Brain microvascular endothelial cell (primary cell): ENCODE results near the gene LRP1B.

Experiments
- DNase-seq: peaks from one replicate; pipeline ENCODE4 v3.0.0-alpha.2; 2020
- H3K27ac ChIP-seq: fragments of 250-450 bp; sonication (Bioruptor Pico); 2 replicates; pipeline ENCODE4 v1.5.1; 2020; ENCODE audit warnings: mild to moderate bottlenecking, moderate library complexity
- H3K27me3 ChIP-seq: fragments of 250-450 bp; sonication (Bioruptor Pico); replicated peaks from 2 replicates; pipeline ENCODE4 v1.5.1; 2020; ENCODE audit warnings: mild to moderate bottlenecking
- H3K36me3 ChIP-seq: fragments of 250-450 bp; sonication (Bioruptor Pico); replicated peaks from 2 replicates; pipeline ENCODE4 v1.5.1; 2020; ENCODE audit warnings: mild to moderate bottlenecking
- H3K4me3 ChIP-seq: 2 replicates; pipeline ENCODE4 v1.5.1; 2011; ENCODE audit warnings: low read depth, mild to moderate bottlenecking, control low read depth, low read length, moderate library complexity
- in situ Hi-C: cut with HindIII; loops from 2 replicates; pipeline ENCODE4 v1.10.0; 2017; ENCODE audit warnings: low sequenced_read_pairs, low pct_ligation_motif_present
- TF ChIP-seq, protein P1 (sequence below): IDR thresholded peaks from 2 replicates; pipeline ENCODE4 v1.5.1; 2011; ENCODE audit warnings: low read depth, mild to moderate bottlenecking, moderate library complexity, low read length, control low read depth, inconsistent platforms; ENCODE audit errors: missing control alignments

The LRP1B gene

DNA sequence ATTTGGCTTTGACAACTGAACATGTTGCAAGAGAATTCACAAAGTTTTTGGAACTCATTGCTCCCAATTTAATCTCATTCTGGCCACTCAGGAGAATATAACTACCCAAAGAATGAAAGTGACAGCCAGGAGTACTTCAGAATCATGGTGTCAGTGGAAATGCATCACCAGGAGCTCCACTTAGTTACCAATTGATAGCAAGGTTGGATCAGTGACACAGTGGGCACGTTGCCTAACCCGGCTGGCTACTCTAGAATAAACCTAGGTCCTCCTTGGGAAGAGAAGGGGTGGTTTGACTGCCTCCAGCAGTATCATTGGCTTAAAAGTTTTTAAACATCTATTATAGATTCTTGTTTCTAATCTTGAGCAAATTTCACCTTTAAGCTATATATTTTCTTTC lies 40.0 kb upstream of the LRP1B start:
- Histone ChIP-seq H3K36me3 (no peaks in the 10 kb centered on the region), H3K4me3 (no peak overlapping the region), H3K27me3 (no peaks in the 10 kb centered on the region), H3K27ac (no peak overlapping the region)
- TF ChIP-seq, protein P1, sequence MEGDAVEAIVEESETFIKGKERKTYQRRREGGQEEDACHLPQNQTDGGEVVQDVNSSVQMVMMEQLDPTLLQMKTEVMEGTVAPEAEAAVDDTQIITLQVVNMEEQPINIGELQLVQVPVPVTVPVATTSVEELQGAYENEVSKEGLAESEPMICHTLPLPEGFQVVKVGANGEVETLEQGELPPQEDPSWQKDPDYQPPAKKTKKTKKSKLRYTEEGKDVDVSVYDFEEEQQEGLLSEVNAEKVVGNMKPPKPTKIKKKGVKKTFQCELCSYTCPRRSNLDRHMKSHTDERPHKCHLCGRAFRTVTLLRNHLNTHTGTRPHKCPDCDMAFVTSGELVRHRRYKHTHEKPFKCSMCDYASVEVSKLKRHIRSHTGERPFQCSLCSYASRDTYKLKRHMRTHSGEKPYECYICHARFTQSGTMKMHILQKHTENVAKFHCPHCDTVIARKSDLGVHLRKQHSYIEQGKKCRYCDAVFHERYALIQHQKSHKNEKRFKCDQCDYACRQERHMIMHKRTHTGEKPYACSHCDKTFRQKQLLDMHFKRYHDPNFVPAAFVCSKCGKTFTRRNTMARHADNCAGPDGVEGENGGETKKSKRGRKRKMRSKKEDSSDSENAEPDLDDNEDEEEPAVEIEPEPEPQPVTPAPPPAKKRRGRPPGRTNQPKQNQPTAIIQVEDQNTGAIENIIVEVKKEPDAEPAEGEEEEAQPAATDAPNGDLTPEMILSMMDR: no peak
- no peak for DNase-seq
- in situ Hi-C loops: no loop called here

GRCh38 chr2:142165790-142166189 lies 35.0 kb upstream of the LRP1B start:
- Histone ChIP-seq H3K27me3 (no peaks in the 10 kb centered on the region), H3K27ac (no peak overlapping the region), H3K4me3 (no peak overlapping the region), H3K36me3 (no peaks in the 10 kb centered on the region)
- in situ Hi-C loops: no loop called here
- peak; percentile 88 for DNase-seq
- TF ChIP-seq, protein P1: peak; percentile 76

DNA sequence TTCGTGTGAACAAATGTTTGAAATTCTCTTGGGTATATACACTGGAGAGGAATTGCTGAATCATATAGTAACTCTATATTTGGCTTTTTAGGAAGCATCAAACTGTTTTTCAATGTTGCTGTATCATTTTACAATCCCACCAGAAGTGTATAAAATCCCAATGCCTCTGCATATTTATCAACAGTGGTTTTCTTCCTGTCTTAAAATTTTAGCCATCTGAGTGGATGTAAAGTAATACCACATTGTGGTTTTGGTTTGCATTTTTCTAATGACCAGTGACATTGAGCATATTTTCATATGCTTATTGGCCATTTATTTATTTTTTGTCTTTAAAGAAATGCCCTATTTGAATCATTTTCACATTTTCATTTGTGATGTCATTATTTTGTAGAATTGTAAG lies 22.8 kb upstream of the LRP1B start:
- DNase-seq: no peak
- in situ Hi-C loops: no loop called here
- Histone ChIP-seq H3K27ac (no peak overlapping the region), H3K4me3 (no peak overlapping the region), H3K27me3 (no peaks in the 10 kb centered on the region), H3K36me3 (no peaks in the 10 kb centered on the region)
- TF ChIP-seq, protein P1: no peak

DNA sequence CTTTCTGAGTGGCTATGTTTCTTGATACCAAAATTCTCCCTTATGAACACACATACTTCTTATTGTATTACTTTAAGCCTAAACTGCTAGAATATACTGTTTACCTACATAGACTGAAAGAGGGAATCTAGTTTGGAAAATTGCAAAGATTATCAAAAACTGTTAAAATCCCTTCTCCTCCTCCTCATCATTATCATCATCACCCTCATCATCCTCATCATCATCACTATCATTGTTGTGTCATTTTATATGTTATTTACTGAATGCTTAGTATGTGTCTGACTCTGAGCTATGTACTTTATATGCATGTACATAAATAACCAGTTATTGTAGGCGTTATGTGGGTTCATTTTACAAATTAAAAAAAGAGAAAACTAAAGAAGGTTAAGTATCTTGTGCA lies 19.6 kb upstream of the LRP1B start:
- H3K27ac ChIP-seq: no peak overlapping the region
- DNase-seq: no peak
- in situ Hi-C loops: no loop called here
- no peak overlapping the region for H3K4me3 ChIP-seq
- no peaks in the 10 kb centered on the region for H3K27me3 ChIP-seq
- TF ChIP-seq, protein P1: no peak
- no peaks in the 10 kb centered on the region for H3K36me3 ChIP-seq

DNA sequence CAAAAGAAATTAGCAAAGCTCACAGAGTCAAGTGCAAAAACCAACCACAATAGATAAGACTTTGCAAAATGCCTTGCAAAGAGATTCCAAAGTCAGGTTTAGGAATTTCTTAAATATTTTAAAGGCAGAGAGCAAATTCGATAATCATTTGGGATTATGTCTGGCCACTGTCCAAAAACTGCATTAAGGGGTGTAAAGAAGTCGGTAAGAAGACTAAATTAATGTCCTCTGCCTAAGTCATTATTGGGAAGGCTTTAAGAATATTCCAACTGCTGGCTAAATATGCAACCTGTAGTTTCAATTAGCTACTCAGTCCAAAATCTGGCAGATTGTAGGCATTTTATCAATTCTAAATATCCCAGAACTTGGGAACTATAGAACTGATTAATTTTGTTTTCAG lies 13.7 kb upstream of the LRP1B start:
- in situ Hi-C loops: no loop called here
- TF ChIP-seq, protein P1: no peak
- no peaks in the 10 kb centered on the region for H3K27me3 ChIP-seq
- no peak overlapping the region for H3K27ac ChIP-seq
- no peak overlapping the region for H3K4me3 ChIP-seq
- H3K36me3 ChIP-seq: no peaks in the 10 kb centered on the region
- DNase-seq: no peak

DNA sequence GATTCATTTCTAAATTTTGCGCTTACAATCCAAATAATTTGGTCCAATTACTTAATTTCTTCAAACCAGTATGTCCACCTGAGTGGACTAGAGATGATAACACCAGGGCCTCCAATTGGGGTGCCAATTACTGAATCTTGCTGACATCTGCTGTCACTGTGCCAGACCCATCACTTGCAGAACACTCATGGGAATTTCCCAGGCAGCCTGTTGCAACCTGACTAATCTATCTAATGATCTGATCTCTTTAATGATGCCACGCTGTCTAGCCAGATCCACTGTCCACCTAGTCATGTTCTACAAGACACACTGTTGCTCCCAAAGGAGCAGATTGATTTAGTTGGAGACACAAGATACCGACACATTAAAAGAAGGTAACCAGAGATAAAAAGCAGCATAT lies 11.8 kb upstream of the LRP1B start:
- no peaks in the 10 kb centered on the region for H3K27me3 ChIP-seq
- in situ Hi-C loops: no loop called here

More for the DNA sequence above, 11.8 kb upstream of the LRP1B start:
- TF ChIP-seq, protein P1: no peak
- Histone ChIP-seq H3K27ac (no peak overlapping the region), H3K36me3 (no peaks in the 10 kb centered on the region), H3K4me3 (no peak overlapping the region)
- peak; percentile 3 for DNase-seq
